ENCODE data around the gene ZYX. TPM values are rescaled to one million over a fixed set of nuclear protein-coding genes. Genes with fewer than 3 reads are reported as not detected.

ZYX gene, protein sequence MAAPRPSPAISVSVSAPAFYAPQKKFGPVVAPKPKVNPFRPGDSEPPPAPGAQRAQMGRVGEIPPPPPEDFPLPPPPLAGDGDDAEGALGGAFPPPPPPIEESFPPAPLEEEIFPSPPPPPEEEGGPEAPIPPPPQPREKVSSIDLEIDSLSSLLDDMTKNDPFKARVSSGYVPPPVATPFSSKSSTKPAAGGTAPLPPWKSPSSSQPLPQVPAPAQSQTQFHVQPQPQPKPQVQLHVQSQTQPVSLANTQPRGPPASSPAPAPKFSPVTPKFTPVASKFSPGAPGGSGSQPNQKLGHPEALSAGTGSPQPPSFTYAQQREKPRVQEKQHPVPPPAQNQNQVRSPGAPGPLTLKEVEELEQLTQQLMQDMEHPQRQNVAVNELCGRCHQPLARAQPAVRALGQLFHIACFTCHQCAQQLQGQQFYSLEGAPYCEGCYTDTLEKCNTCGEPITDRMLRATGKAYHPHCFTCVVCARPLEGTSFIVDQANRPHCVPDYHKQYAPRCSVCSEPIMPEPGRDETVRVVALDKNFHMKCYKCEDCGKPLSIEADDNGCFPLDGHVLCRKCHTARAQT
- 100 to 1,000 TPM; 179 to 192 TPM for total RNA-seq

GRCh38 chr7:143380646-143381426 is at the start of gene ZYX:
Gene ZYX, plus strand, starts transcription at chr7:143381345. Its CDS starts 227 bp downstream, at chr7:143381572.
- Mint-ChIP-seq H3K9me3 (ENCODE audit: insufficient read depth) (no peaks in the 10 kb centered on the region), H3K27ac (peak within 1 kb of the TSS; percentile 91), H3K36me3 (ENCODE audit: low read depth) (peaks cover 2% of the 10 kb centered on the region), H3K4me1 (ENCODE audit: low read depth) (peaks cover 32% of the 10 kb centered on the region), H3K27me3 (ENCODE audit: low read depth) (no peaks in the 10 kb centered on the region), H3K4me3 (peak within 1 kb of the TSS; percentile 80)
- CTCF ChIA-PET = interaction anchor here (0.8 to 2.9 kb wide), 26 partner anchors 8 to 164 kb away, joined by 3 to 40 read pairs (median 6); partner anchors contain the start of genes CASP2 and EPHA1
- POLR2A ChIA-PET = interaction anchor here (0.7 to 1.8 kb wide), 14 partner anchors 9 to 573 kb away, joined by 3 to 18 read pairs (median 4); partner anchors contain the start of gene GSTK1
- DNase-seq = peak; percentile 93
- ATAC-seq = peak; percentile 80

- DNase-seq (no peak), ATAC-seq (no peak)
- no peaks in the 10 kb centered on the region for H3K9me3 Mint-ChIP-seq (ENCODE audit: insufficient read depth)
- H3K36me3 Mint-ChIP-seq (ENCODE audit: low read depth) = no peaks in the 10 kb centered on the region
- H3K27me3 Mint-ChIP-seq (ENCODE audit: low read depth) = peaks cover 20% of the 10 kb centered on the region
- H3K27ac Mint-ChIP-seq = no peak overlapping the region
- ChIA-PET CTCF (interaction anchor here (1.0 to 4.1 kb wide), 5 partner anchors 8 to 94 kb away, joined by 3 to 33 read pairs (median 6); no protein-coding TSS in a partner anchor), POLR2A (no interaction called here)
- H3K4me3 Mint-ChIP-seq = no peak overlapping the region
- no peaks in the 10 kb centered on the region for H3K4me1 Mint-ChIP-seq (ENCODE audit: low read depth)
Measured at GRCh38 chr7:143334244-143334643, 46.9 kb upstream of the ZYX start.

- H3K27me3 Mint-ChIP-seq (ENCODE audit: low read depth) = peaks cover 31% of the 10 kb centered on the region
- ATAC-seq (no peak), DNase-seq (no peak)
- CTCF ChIA-PET = interaction anchor here (1.0 to 4.1 kb wide), 6 partner anchors 8 to 100 kb away, joined by 3 to 33 read pairs (median 5); no protein-coding TSS in a partner anchor
- H3K9me3 Mint-ChIP-seq (ENCODE audit: insufficient read depth) = no peaks in the 10 kb centered on the region
- no peaks in the 10 kb centered on the region for H3K4me1 Mint-ChIP-seq (ENCODE audit: low read depth)
- no peak overlapping the region for H3K4me3 Mint-ChIP-seq
- POLR2A ChIA-PET = interaction anchor here (0.8 kb wide), 1 partner anchor 8 kb away, joined by 3 read pairs; no protein-coding TSS in a partner anchor
- H3K36me3 Mint-ChIP-seq (ENCODE audit: low read depth) = no peaks in the 10 kb centered on the region
- H3K27ac Mint-ChIP-seq = no peak overlapping the region
Measured at GRCh38 chr7:143337216-143337615, 43.9 kb upstream of the ZYX start.

DNA sequence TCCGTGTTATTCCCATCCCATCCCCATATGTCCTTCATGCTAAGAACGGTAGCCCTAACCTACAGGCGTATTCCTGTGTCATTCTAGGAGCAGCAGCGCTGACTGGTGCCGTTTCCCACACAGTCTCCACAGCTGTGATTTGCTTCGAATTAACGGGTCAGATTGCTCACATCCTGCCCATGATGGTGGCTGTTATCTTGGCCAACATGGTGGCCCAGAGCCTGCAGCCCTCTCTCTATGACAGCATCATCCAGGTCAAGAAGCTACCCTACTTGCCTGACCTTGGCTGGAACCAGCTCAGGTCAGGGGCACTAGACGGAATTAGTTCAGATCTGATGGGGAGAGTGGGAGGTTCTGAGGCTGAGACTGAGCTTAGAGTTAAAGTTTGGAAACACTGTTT is 39.3 kb upstream of the ZYX start:
- POLR2A ChIA-PET = no interaction called here
- CTCF ChIA-PET = interaction anchor here (0.8 to 4.1 kb wide), 5 partner anchors 30 to 101 kb away, joined by 3 to 17 read pairs (median 3); no protein-coding TSS in a partner anchor
- DNase-seq = no peak
- ATAC-seq = no peak
- Mint-ChIP-seq H3K27ac (no peak overlapping the region), H3K9me3 (ENCODE audit: insufficient read depth) (no peaks in the 10 kb centered on the region), H3K27me3 (ENCODE audit: low read depth) (peaks cover 31% of the 10 kb centered on the region), H3K4me1 (ENCODE audit: low read depth) (peaks cover 9% of the 10 kb centered on the region), H3K36me3 (ENCODE audit: low read depth) (no peaks in the 10 kb centered on the region), H3K4me3 (no peak overlapping the region)

- Mint-ChIP-seq H3K36me3 (ENCODE audit: low read depth) (no peaks in the 10 kb centered on the region), H3K4me1 (ENCODE audit: low read depth) (peaks cover 9% of the 10 kb centered on the region), H3K9me3 (ENCODE audit: insufficient read depth) (no peaks in the 10 kb centered on the region), H3K4me3 (no peak overlapping the region), H3K27ac (no peak overlapping the region), H3K27me3 (ENCODE audit: low read depth) (peaks cover 35% of the 10 kb centered on the region)
- ATAC-seq = no peak
- ChIA-PET POLR2A (interaction anchor here (1.4 kb wide), 1 partner anchor 32 kb away, joined by 3 read pairs; no protein-coding TSS in a partner anchor), CTCF (interaction anchor here (0.7 to 4.1 kb wide), 8 partner anchors 10 to 119 kb away, joined by 3 to 17 read pairs (median 3); no protein-coding TSS in a partner anchor)
- DNase-seq = no peak
Measured at GRCh38 chr7:143343596-143343995, 37.5 kb upstream of the ZYX start.

DNA sequence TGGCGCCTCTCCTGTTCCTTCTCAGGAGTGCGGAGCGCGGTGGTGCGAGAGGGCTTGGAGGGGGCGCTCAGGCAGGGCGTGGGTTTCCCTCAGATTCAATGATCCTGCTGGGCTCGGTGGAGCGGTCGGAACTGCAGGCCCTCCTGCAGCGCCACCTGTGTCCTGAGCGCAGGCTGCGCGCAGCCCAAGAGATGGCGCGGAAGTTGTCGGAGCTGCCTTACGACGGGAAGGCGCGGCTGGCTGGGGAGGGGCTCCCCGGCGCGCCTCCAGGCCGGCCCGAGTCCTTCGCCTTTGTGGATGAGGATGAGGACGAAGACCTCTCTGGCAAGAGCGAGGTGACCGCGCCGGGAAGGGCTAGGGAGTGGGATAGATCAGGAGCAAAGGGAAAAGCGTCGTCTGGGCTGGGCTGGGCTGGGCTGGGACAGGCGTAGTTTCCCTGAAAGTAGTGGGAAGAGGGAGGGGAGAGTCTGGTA is 35.7 kb upstream of the ZYX start:
- DNase-seq = peak; percentile 76
- H3K4me1 Mint-ChIP-seq (ENCODE audit: low read depth) = peaks cover 9% of the 10 kb centered on the region
- H3K36me3 Mint-ChIP-seq (ENCODE audit: low read depth) = no peaks in the 10 kb centered on the region
- ATAC-seq = peak; percentile 100
- peak overlapping the region; percentile 65 for H3K4me3 Mint-ChIP-seq
- CTCF ChIA-PET = interaction anchor here (0.6 to 2.2 kb wide), 30 partner anchors 9 to 107 kb away, joined by 3 to 33 read pairs (median 5); partner anchors contain the start of genes CLCN1 and FAM131B
- H3K27me3 Mint-ChIP-seq (ENCODE audit: low read depth) = peaks cover 36% of the 10 kb centered on the region
- H3K9me3 Mint-ChIP-seq (ENCODE audit: insufficient read depth) = no peaks in the 10 kb centered on the region
- POLR2A ChIA-PET = interaction anchor here (0.9 to 1.5 kb wide), 5 partner anchors 9 to 39 kb away, joined by 3 to 7 read pairs (median 3); no protein-coding TSS in a partner anchor
- H3K27ac Mint-ChIP-seq = peak overlapping the region; percentile 53

- H3K4me1 Mint-ChIP-seq (ENCODE audit: low read depth) = peaks cover 9% of the 10 kb centered on the region
- H3K27ac Mint-ChIP-seq = no peak overlapping the region
- peaks cover 36% of the 10 kb centered on the region for H3K27me3 Mint-ChIP-seq (ENCODE audit: low read depth)
- ATAC-seq (no peak), DNase-seq (no peak)
- no peak overlapping the region for H3K4me3 Mint-ChIP-seq
- CTCF ChIA-PET = interaction anchor here (0.6 to 2.2 kb wide), 21 partner anchors 8 to 108 kb away, joined by 3 to 33 read pairs (median 5); partner anchors contain the start of gene CLCN1
- no peaks in the 10 kb centered on the region for H3K9me3 Mint-ChIP-seq (ENCODE audit: insufficient read depth)
- POLR2A ChIA-PET = interaction anchor here (0.9 to 1.5 kb wide), 4 partner anchors 14 to 38 kb away, joined by 3 to 7 read pairs (median 3); no protein-coding TSS in a partner anchor
- H3K36me3 Mint-ChIP-seq (ENCODE audit: low read depth) = no peaks in the 10 kb centered on the region
Measured at GRCh38 chr7:143346018-143346417, 35.1 kb upstream of the ZYX start.

DNA sequence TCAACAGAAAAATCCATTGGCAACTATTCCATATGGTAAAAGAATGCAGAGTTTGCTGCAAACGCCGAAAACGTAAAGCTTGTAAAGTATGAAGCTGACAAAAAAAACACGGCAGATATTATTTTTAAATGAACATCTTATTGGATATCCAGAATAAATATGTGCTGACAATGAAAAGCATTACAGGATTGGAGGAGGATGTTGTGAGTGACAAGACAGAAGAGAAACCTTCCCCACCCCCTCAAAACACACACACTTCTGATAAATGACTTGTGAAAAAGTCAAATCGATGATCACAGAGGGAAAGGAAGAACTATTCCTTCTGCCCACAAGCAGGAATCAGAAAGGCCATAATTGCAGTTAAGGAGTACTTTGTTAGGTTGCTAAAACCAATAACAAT is 33.2 kb upstream of the ZYX start:
- POLR2A ChIA-PET = no interaction called here
- no peak overlapping the region for H3K27ac Mint-ChIP-seq
- H3K27me3 Mint-ChIP-seq (ENCODE audit: low read depth) = peaks cover 35% of the 10 kb centered on the region
- DNase-seq (no peak), ATAC-seq (no peak)
- CTCF ChIA-PET = interaction anchor here (0.8 to 1.7 kb wide), 4 partner anchors 9 to 108 kb away, joined by 3 to 11 read pairs (median 4); no protein-coding TSS in a partner anchor
- H3K9me3 Mint-ChIP-seq (ENCODE audit: insufficient read depth) = no peaks in the 10 kb centered on the region
- no peaks in the 10 kb centered on the region for H3K36me3 Mint-ChIP-seq (ENCODE audit: low read depth)
- H3K4me3 Mint-ChIP-seq = no peak overlapping the region
- H3K4me1 Mint-ChIP-seq (ENCODE audit: low read depth) = peaks cover 9% of the 10 kb centered on the region

DNA sequence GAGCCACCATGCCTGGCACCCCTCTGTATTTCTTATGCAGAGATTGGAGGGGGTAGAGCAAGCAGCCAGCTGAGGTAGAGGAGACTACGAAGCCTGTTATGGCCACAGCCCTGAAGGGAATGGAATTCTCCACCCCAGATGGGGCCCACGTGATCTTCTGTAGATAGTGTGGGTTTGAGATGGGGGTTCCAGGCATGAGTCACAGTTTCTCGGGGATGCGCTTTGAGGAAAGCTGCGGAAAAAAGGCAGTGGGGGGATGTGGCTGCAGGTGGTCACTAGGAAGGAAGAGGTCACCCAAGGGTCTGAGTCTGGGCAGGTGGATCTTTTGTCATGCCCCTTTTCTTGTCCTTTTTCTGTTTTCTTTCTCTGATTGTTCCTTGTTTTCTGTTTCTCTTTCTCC is 30.1 kb upstream of the ZYX start:
- no peaks in the 10 kb centered on the region for H3K9me3 Mint-ChIP-seq (ENCODE audit: insufficient read depth)
- no peak overlapping the region for H3K27ac Mint-ChIP-seq
- DNase-seq = no peak
- H3K27me3 Mint-ChIP-seq (ENCODE audit: low read depth) = peaks cover 32% of the 10 kb centered on the region
- ChIA-PET CTCF (interaction anchor here (1.2 kb wide), 1 partner anchor 110 kb away, joined by 3 read pairs; no protein-coding TSS in a partner anchor), POLR2A (no interaction called here)
- H3K4me1 Mint-ChIP-seq (ENCODE audit: low read depth) = no peaks in the 10 kb centered on the region
- H3K4me3 Mint-ChIP-seq = no peak overlapping the region
- H3K36me3 Mint-ChIP-seq (ENCODE audit: low read depth) = no peaks in the 10 kb centered on the region
- ATAC-seq = no peak

DNA sequence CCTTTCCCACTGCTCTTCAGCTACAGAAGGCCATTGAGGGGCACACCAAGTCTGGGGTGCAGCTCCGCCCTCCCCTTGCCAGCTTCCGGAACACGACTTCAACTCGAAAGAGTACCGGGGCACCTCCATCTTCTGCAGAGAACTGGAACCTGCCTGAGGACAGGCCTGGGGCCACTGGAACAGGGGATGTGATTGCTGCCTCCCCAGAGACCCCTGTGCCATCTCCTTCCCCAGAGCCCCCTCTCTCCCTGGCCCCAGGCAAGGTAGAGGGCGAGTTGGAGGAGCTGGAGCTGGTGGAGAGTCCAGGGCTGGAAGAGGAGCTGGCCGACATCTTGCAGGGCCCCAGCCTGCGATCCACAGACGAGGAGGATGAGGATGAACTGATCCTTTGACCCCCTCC is 29.6 kb upstream of the ZYX start:
- DNase-seq (no peak), ATAC-seq (no peak)
- no peaks in the 10 kb centered on the region for H3K9me3 Mint-ChIP-seq (ENCODE audit: insufficient read depth)
- no peak overlapping the region for H3K27ac Mint-ChIP-seq
- no peaks in the 10 kb centered on the region for H3K4me1 Mint-ChIP-seq (ENCODE audit: low read depth)
- no peaks in the 10 kb centered on the region for H3K36me3 Mint-ChIP-seq (ENCODE audit: low read depth)
- H3K27me3 Mint-ChIP-seq (ENCODE audit: low read depth) = peaks cover 30% of the 10 kb centered on the region
- CTCF ChIA-PET = interaction anchor here (1.2 kb wide), 1 partner anchor 111 kb away, joined by 3 read pairs; no protein-coding TSS in a partner anchor
- POLR2A ChIA-PET = no interaction called here
- H3K4me3 Mint-ChIP-seq = no peak overlapping the region

- CTCF ChIA-PET = no interaction called here
- H3K4me1 Mint-ChIP-seq (ENCODE audit: low read depth) = no peaks in the 10 kb centered on the region
- H3K36me3 Mint-ChIP-seq (ENCODE audit: low read depth) = no peaks in the 10 kb centered on the region
- ATAC-seq = no peak
- H3K27me3 Mint-ChIP-seq (ENCODE audit: low read depth) = peaks cover 22% of the 10 kb centered on the region
- POLR2A ChIA-PET = no interaction called here
- no peaks in the 10 kb centered on the region for H3K9me3 Mint-ChIP-seq (ENCODE audit: insufficient read depth)
- H3K27ac Mint-ChIP-seq = no peak overlapping the region
- DNase-seq = no peak
- H3K4me3 Mint-ChIP-seq = no peak overlapping the region
Measured at GRCh38 chr7:143352531-143353002, 28.6 kb upstream of the ZYX start.

Measured in activated CD8-positive, alpha-beta T cell treated with anti-CD3 and anti-CD28 coated beads, Interleukin-2, amount 10 ng/mL, durations not matched to agents 7 days and 5 days (primary cell).